H1 (cell line): ENCODE measurements around the gene SERPINB6. TPM values are rescaled to one million over a fixed set of nuclear protein-coding genes. Genes with fewer than 3 reads are reported as not detected.
A peak's percentile ranks its signal among the peaks of the same experiment; 100 is the strongest.
"Not testable (repeated sequence)": the region's sequence is repeated elsewhere in the genome, so short reads cannot be mapped to it uniquely, and the experiment has no call there.

Experiments
- CTCF ChIA-PET: fragments of 300-600 bp; sonication (Branson Sonifier 250); formaldehyde crosslinking; loops from one replicate; lab custom pipeline; 2021; ENCODE audit not compliant: partially characterized antibody; lab: Charles Lee
- POLR2A ChIA-PET: fragments of 300-600 bp; sonication (Branson Sonifier 250); formaldehyde crosslinking; loops from one replicate; lab custom pipeline; 2021; ENCODE audit warnings: inconsistent platforms; ENCODE audit not compliant: partially characterized antibody; lab: Charles Lee
- DNase-seq, 2 experiments: peaks; one replicate each; pipeline versions ENCODE4 v3.0.0 to v3.0.0-alpha.2; 2010 to 2022; ENCODE audit warnings: low spot score in 2 of 2, low read depth in 1 of 2, mixed read lengths in 1 of 2
- FAIRE-seq: peaks from 2 replicates; lab custom pipeline; 2011; peaks lifted over from hg19 to GRCh38; lab: Jason Lieb, UNC
- H2AFZ ChIP-seq: 2 replicates; pipeline ENCODE4 v1.8.1; 2012; ENCODE audit warnings: low read length, inconsistent platforms
- H2AK5ac ChIP-seq: 2 replicates; pipeline ENCODE4 v1.6.1; 2013; ENCODE audit warnings: low read depth, low read length
- H2BK120ac ChIP-seq: replicated peaks from 2 replicates; pipeline ENCODE3; 2013; ENCODE audit warnings: low read depth, low read length, inconsistent platforms
- H2BK12ac ChIP-seq: 2 replicates; pipeline ENCODE4 v1.6.1; 2013; ENCODE audit warnings: low read depth, low read length
- H2BK15ac ChIP-seq: 2 replicates; pipeline ENCODE4 v1.6.1; 2013; ENCODE audit warnings: low read length
- H2BK20ac ChIP-seq: 2 replicates; pipeline ENCODE4 v1.6.1; 2013; ENCODE audit warnings: low read length
- H2BK5ac ChIP-seq: 2 replicates; pipeline ENCODE4 v1.6.1; 2013; ENCODE audit warnings: low read depth, low read length
- H3K14ac ChIP-seq: 2 replicates; pipeline ENCODE4 v1.6.1; 2013; ENCODE audit warnings: inconsistent platforms; ENCODE audit not compliant: insufficient read length
- H3K18ac ChIP-seq: 2 replicates; pipeline ENCODE4 v1.6.1; 2013; ENCODE audit warnings: low read length; ENCODE audit errors: extremely low read depth
- H3K23ac ChIP-seq: 2 replicates; pipeline ENCODE4 v1.6.1; 2013; ENCODE audit warnings: inconsistent platforms; ENCODE audit not compliant: insufficient read length
- H3K23me2 ChIP-seq: 2 replicates; pipeline ENCODE4 v1.6.1; 2013; ENCODE audit warnings: low read depth, low read length
- H3K27ac ChIP-seq: 2 replicates; pipeline ENCODE4 v1.6.1; 2011; ENCODE audit warnings: low read depth, low read length, inconsistent platforms
- H3K27me3 ChIP-seq, 4 experiments: replicated peaks in 1 of 4; 1 replicate in 1 of 4; 2 replicates in 3 of 4; pipeline versions ENCODE4 v1.6.1 to v1.8.1; 2011 to 2013; ENCODE audit warnings: low read length in 3 of 4, mild to moderate bottlenecking in 3 of 4, inconsistent platforms in 2 of 4, mixed read lengths in 2 of 4, moderate library complexity in 1 of 4; ENCODE audit not compliant: control insufficient read depth in 3 of 4, insufficient read depth in 3 of 4; ENCODE audit errors: extremely low read depth in 1 of 4
- H3K36me3 ChIP-seq, 4 experiments: 2 replicates each; pipeline versions ENCODE4 v1.6.1 to v1.8.1; 2011 to 2013; ENCODE audit warnings: mild to moderate bottlenecking in 4 of 4, low read length in 3 of 4, moderate library complexity in 2 of 4, control low read depth in 1 of 4, inconsistent platforms in 1 of 4; ENCODE audit not compliant: insufficient read depth in 4 of 4, control insufficient read depth in 2 of 4
- H3K4ac ChIP-seq: replicated peaks from 2 replicates; pipeline ENCODE3; 2013; ENCODE audit warnings: low read length, low read depth, mixed read lengths, inconsistent platforms; ENCODE audit not compliant: insufficient read length
- H3K4me1 ChIP-seq, 4 experiments: replicated peaks in 1 of 4; 1 replicate in 1 of 4; 2 replicates in 3 of 4; pipeline versions ENCODE4 v1.6.1 to v1.8.1; 2011 to 2013; ENCODE audit warnings: low read length in 3 of 4, inconsistent platforms in 2 of 4, mixed read lengths in 1 of 4; ENCODE audit not compliant: insufficient read depth in 4 of 4, control insufficient read depth in 3 of 4
- H3K4me2 ChIP-seq, 2 experiments: 2 replicates each; pipeline versions ENCODE4 v1.6.1 to v1.8.1; 2011 to 2013; ENCODE audit warnings: low read depth in 2 of 2, low read length in 2 of 2, control low read depth in 1 of 2, inconsistent platforms in 1 of 2, mild to moderate bottlenecking in 1 of 2; ENCODE audit not compliant: insufficient read depth in 1 of 2
- H3K4me3 ChIP-seq, 4 experiments: fragments of 200-600, 300-600 bp in 1 of 4; sonication (generic), shearing (Covaris generic), sonication (Bioruptor Twin) in 1 of 4; 2 replicates each; pipeline versions ENCODE4 v1.5.1 to v1.8.1; 2011 to 2016; ENCODE audit warnings: low read length in 4 of 4, low read depth in 3 of 4, control low read depth in 2 of 4, inconsistent platforms in 2 of 4, mild to moderate bottlenecking in 2 of 4, mixed read lengths in 1 of 4, moderate library complexity in 1 of 4; ENCODE audit not compliant: insufficient read depth in 2 of 4; ENCODE audit errors: extremely low read depth in 1 of 4
- H3K56ac ChIP-seq: replicated peaks from 2 replicates; pipeline ENCODE3; 2013; ENCODE audit warnings: low read depth, mild to moderate bottlenecking, mixed read lengths, low read length, inconsistent platforms; ENCODE audit not compliant: insufficient read length
- H3K79me1 ChIP-seq: 2 replicates; pipeline ENCODE4 v1.6.1; 2013; ENCODE audit warnings: low read depth, low read length, control low read depth
- H3K79me2 ChIP-seq, 2 experiments: 2 replicates each; pipeline versions ENCODE4 v1.6.1 to v1.8.1; 2012 to 2013; ENCODE audit warnings: low read length in 2 of 2, mild to moderate bottlenecking in 2 of 2, inconsistent platforms in 1 of 2; ENCODE audit not compliant: insufficient read depth in 2 of 2, control insufficient read depth in 1 of 2
- H3K9ac ChIP-seq, 4 experiments: replicated peaks in 1 of 4; 1 replicate in 1 of 4; 2 replicates in 3 of 4; pipeline versions ENCODE4 v1.6.1 to v1.8.1; 2011 to 2013; ENCODE audit warnings: low read depth in 3 of 4, low read length in 3 of 4, control low read depth in 2 of 4, mild to moderate bottlenecking in 2 of 4, moderate library complexity in 2 of 4, inconsistent platforms in 1 of 4; ENCODE audit errors: extremely low read depth in 1 of 4
- H3K9me3 ChIP-seq, 2 experiments: 2 replicates each; pipeline versions ENCODE4 v1.6.1 to v1.8.1; 2012 to 2013; ENCODE audit warnings: mild to moderate bottlenecking in 2 of 2, moderate library complexity in 2 of 2, control low read depth in 1 of 2, inconsistent platforms in 1 of 2, low read depth in 1 of 2, low read length in 1 of 2, mixed read lengths in 1 of 2; ENCODE audit not compliant: insufficient read depth in 2 of 2
- H4K20me1 ChIP-seq, 2 experiments: replicated peaks in 1 of 2; 2 replicates each; pipeline versions ENCODE3 to v1.8.1; 2011 to 2013; ENCODE audit warnings: inconsistent platforms in 2 of 2, low read length in 2 of 2, mild to moderate bottlenecking in 1 of 2; ENCODE audit not compliant: insufficient read depth in 2 of 2, control insufficient read depth in 1 of 2
- H4K5ac ChIP-seq: 2 replicates; pipeline ENCODE4 v1.6.1; 2013; ENCODE audit warnings: low read length, low read depth, mixed read lengths, inconsistent platforms; ENCODE audit not compliant: insufficient read length
- H4K8ac ChIP-seq: 2 replicates; pipeline ENCODE4 v1.8.0; 2013; ENCODE audit warnings: mild to moderate bottlenecking, moderate library complexity, low read length, inconsistent platforms; ENCODE audit not compliant: insufficient read depth; ENCODE audit errors: extremely low read depth
- H4K91ac ChIP-seq: replicated peaks from 2 replicates; pipeline ENCODE3; 2013; ENCODE audit warnings: low read length, mixed read lengths, inconsistent platforms; ENCODE audit not compliant: insufficient read length
- WGBS, 2 experiments: shearing (Covaris generic) in 1 of 2; methylation state at CpG; one replicate each; pipeline versions ENCODE4 v1.1.6 to v1.1.7; 2013 to 2015; ENCODE audit warnings: low lambda C conversion rate in 2 of 2, mixed read lengths in 2 of 2, inconsistent platforms in 1 of 2, low coverage in 1 of 2, missing lambda C conversion rate in 1 of 2; ENCODE audit not compliant: insufficient replicate concordance in 2 of 2, insufficient coverage in 1 of 2, insufficient read length in 1 of 2; ENCODE audit errors: extremely low coverage in 1 of 2, missing lambda C conversion rate in 1 of 2; 5-methylcytosine and 5-hydroxymethylcytosine counted together
- polyA plus RNA-seq, 7 experiments: library from polyadenylated mRNA; depleted of rRNA in 3 of 7; stranded (reverse) in 5 of 7; unstranded in 2 of 7; fragments of >200 nt in 5 of 7; fragments of 200-250 nt in 2 of 7; gene quantifications; 1 replicate in 5 of 7; 2 replicates in 1 of 7; 4 replicates in 1 of 7; pipeline versions ENCODE4 v1.2.1 to v1.2.3, GENCODE V29; 2011 to 2013; ENCODE audit warnings: missing spikeins in 2 of 7, mixed read lengths in 2 of 7
- total RNA-seq: library from RNA; stranded (reverse); fragmentation: NEBNext Ultra II Directional; extraction: Animal tissue kit (Norgen Biotek cat#: 25700); gene quantifications from 2 replicates; pipeline ENCODE4 v1.2.1, GENCODE V29; 2021

Gene SERPINB6
- total and polyA plus RNA-seq, 2 of the 8 experiments (the other 6 are each of a cell fraction or from before 2014, with no cell fraction given) = 27.2 to 29.4 TPM

DNA sequence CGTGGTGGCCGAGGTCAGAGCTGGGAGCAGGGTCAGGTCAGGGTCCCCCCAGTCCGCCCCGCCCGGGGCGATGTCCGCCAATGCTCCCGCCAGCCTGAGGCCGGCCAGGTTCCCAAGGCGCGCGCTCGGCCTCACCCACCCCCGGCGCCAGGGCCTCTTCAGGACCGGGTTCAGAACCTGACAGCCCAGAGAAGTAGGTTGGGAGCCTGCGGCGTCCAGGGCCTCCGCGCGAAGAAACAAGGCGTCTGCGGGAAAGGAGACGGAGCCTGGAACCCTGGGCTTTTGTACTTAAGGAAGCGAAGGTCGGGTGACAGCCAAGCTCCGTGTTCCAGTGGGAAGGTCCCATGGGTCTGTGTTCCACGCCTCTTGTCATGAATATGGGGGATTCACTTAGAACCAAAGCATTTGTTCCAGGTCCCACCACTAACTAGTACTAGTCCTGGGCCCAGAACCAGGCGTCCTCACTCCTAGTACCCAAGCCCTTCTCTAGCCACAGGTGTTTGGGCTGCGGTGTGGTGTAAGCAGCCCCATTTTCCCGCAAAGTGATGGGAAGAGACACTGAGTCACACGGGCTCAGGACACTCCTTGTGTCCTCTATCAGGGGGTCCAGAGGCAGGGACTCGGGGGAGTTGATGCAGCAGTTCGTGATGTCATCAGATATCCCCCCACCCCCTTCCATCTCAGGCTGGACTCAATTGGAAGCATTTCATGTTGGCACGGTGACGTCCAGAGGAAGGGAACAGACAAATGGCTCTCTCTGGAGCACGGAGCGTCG, 67.8 kb downstream of the SERPINB6 start:
- not testable (repeated sequence) for H3K23me2 ChIP-seq, H3K56ac ChIP-seq, FAIRE-seq, H2AK5ac ChIP-seq, H3K14ac ChIP-seq, H4K91ac ChIP-seq, H2AFZ ChIP-seq, H4K20me1 ChIP-seq, H2BK20ac ChIP-seq, H3K9me3 ChIP-seq, DNase-seq, H4K8ac ChIP-seq, H2BK120ac ChIP-seq, H3K9ac ChIP-seq, H3K23ac ChIP-seq, H3K4ac ChIP-seq, H3K79me1 ChIP-seq, H2BK12ac ChIP-seq, H3K27ac ChIP-seq, H2BK15ac ChIP-seq, H3K27me3 ChIP-seq, H4K5ac ChIP-seq
- ChIA-PET POLR2A (interaction anchor here (0.6 to 1.4 kb wide), 7 partner anchors 9 to 162 kb away, joined by 3 to 6 read pairs (median 3); no protein-coding TSS in a partner anchor), CTCF (interaction anchor here (1.2 to 1.6 kb wide), 4 partner anchors 49 to 113 kb away, joined by 3 to 5 read pairs (median 4); no protein-coding TSS in a partner anchor)
- Histone ChIP-seq H2BK5ac (peak overlapping the region; percentile 66; the same call in 1 of the 2 replicates), H3K18ac (peak overlapping the region; percentile 90; the same call in 1 of the 2 replicates), H3K4me2 (peak overlapping the region; percentile 88 to 92), H3K4me1 (peaks cover 3 to 25% (median 12%) of the 10 kb centered on the region in 4 experiments), H3K4me3 (peak overlapping the region; percentile 72 to 80 (median 76)), H3K79me2 (peaks cover 0 to 28% of the 10 kb centered on the region in 2 experiments; a peak in 2 of 4 replicates), H3K36me3 (peaks cover 3 to 28% (median 9%) of the 10 kb centered on the region in 4 experiments; a peak in 7 of 8 replicates)
- 50% methylated on average over 13 of the region's 39 CpGs; no CpG with 5 or more reads in 1 of the 2 experiments for WGBS, 2 experiments
